Neuronal stem cell (in vitro differentiated cells): ENCODE data around the gene POP5.

Experiments used
- DNase-seq: peaks from one replicate; pipeline ENCODE4 v3.0.0-alpha.2; 2013; ENCODE audit warnings: low spot score
- H2AFZ ChIP-seq: one replicate; pipeline ENCODE4 v1.6.1; 2013; ENCODE audit warnings: mild to moderate bottlenecking, low read length, inconsistent platforms
- H2AK5ac ChIP-seq: 2 replicates; pipeline ENCODE4 v1.6.1; 2013; ENCODE audit warnings: low read depth, mild to moderate bottlenecking, inconsistent platforms, low read length, moderate library complexity, mixed read lengths
- H2BK120ac ChIP-seq: 2 replicates; pipeline ENCODE4 v1.6.1; 2013; ENCODE audit warnings: low read depth, mild to moderate bottlenecking, inconsistent platforms, low read length, moderate library complexity, mixed read lengths
- H2BK12ac ChIP-seq: one replicate; pipeline ENCODE4 v1.6.1; 2013; ENCODE audit warnings: low read length, inconsistent platforms
- H2BK15ac ChIP-seq: 2 replicates; pipeline ENCODE4 v1.6.1; 2013; ENCODE audit warnings: mild to moderate bottlenecking, low read length, inconsistent platforms, mixed read lengths
- H2BK5ac ChIP-seq: one replicate; pipeline ENCODE4 v1.6.1; 2013; ENCODE audit warnings: inconsistent platforms, mild to moderate bottlenecking, low read length, moderate library complexity
- H3K14ac ChIP-seq: one replicate; pipeline ENCODE4 v1.6.1; 2013; ENCODE audit warnings: low read length, inconsistent platforms
- H3K18ac ChIP-seq: 2 replicates; pipeline ENCODE4 v1.6.1; 2013; ENCODE audit warnings: low read length, inconsistent platforms
- H3K23ac ChIP-seq: 2 replicates; pipeline ENCODE4 v1.6.1; 2013; ENCODE audit warnings: low read depth, mild to moderate bottlenecking, mixed read lengths, low read length, inconsistent platforms; ENCODE audit not compliant: poor library complexity
- H3K27ac ChIP-seq: replicated peaks from 3 replicates; pipeline ENCODE4 v1.5.1; 2013; ENCODE audit warnings: low read length, inconsistent platforms
- H3K27me3 ChIP-seq, 3 experiments: 2 replicates each; pipeline ENCODE4 v1.6.1; 2013; ENCODE audit warnings: low read length in 3 of 3, mild to moderate bottlenecking in 2 of 3, inconsistent platforms in 1 of 3, low read depth in 1 of 3, mixed read lengths in 1 of 3, moderate library complexity in 1 of 3; ENCODE audit not compliant: control insufficient read depth in 3 of 3, insufficient read depth in 3 of 3
- H3K36me3 ChIP-seq, 2 donors: replicated peaks in 1 of 2; 2 replicates each; pipeline ENCODE4 v1.6.1; 2013; ENCODE audit warnings: low read length in 2 of 2; ENCODE audit not compliant: control insufficient read depth in 2 of 2, insufficient read depth in 2 of 2
- H3K4ac ChIP-seq: 2 replicates; pipeline ENCODE4 v1.6.1; 2013; ENCODE audit warnings: inconsistent platforms, mild to moderate bottlenecking, low read length, moderate library complexity
- H3K4me1 ChIP-seq, 2 donors: 1 replicate in 1 of 2; 2 replicates in 1 of 2; pipeline ENCODE4 v1.6.1; 2013; ENCODE audit warnings: low read length in 2 of 2, low read depth in 1 of 2; ENCODE audit not compliant: control insufficient read depth in 2 of 2, insufficient read depth in 1 of 2
- H3K4me2 ChIP-seq: one replicate; pipeline ENCODE4 v1.6.1; 2013; ENCODE audit warnings: mild to moderate bottlenecking, low read length, inconsistent platforms; ENCODE audit not compliant: insufficient read depth, poor library complexity, severe bottlenecking
- H3K4me3 ChIP-seq, 2 donors: 2 replicates each; pipeline ENCODE4 v1.5.1; 2013; ENCODE audit warnings: low read length in 2 of 2, mild to moderate bottlenecking in 2 of 2, inconsistent platforms in 1 of 2, moderate library complexity in 1 of 2
- H3K79me1 ChIP-seq: one replicate; pipeline ENCODE4 v1.6.1; 2013; ENCODE audit warnings: low read depth, mild to moderate bottlenecking, inconsistent platforms, low read length, moderate library complexity
- H3K9ac ChIP-seq: one replicate; pipeline ENCODE4 v1.6.1; 2013; ENCODE audit warnings: mild to moderate bottlenecking, low read depth, low read length, inconsistent platforms; ENCODE audit not compliant: poor library complexity
- H3K9me3 ChIP-seq, 2 donors: replicated peaks in 1 of 2; 2 replicates each; pipeline versions ENCODE3 to v1.6.1; 2013; ENCODE audit warnings: low read length in 2 of 2, mild to moderate bottlenecking in 2 of 2, inconsistent platforms in 1 of 2, low read depth in 1 of 2, mixed read lengths in 1 of 2, moderate library complexity in 1 of 2; ENCODE audit not compliant: control insufficient read depth in 2 of 2, insufficient read depth in 1 of 2
- H4K8ac ChIP-seq: one replicate; pipeline ENCODE4 v1.6.1; 2013; ENCODE audit warnings: low read depth, mild to moderate bottlenecking, inconsistent platforms, low read length, moderate library complexity
- H4K91ac ChIP-seq: one replicate; pipeline ENCODE4 v1.6.1; 2013; ENCODE audit warnings: low read length, low read depth, mild to moderate bottlenecking, inconsistent platforms; ENCODE audit not compliant: poor library complexity
- WGBS, 2 donors: extraction: QIAGEN DNeasy Blood & Tissue Kit; methylation state at CpG; one replicate each; pipeline ENCODE4 v1.1.7; 2013; ENCODE audit warnings: missing lambda C conversion rate in 2 of 2, mixed read lengths in 1 of 2; ENCODE audit not compliant: insufficient read length in 2 of 2, insufficient replicate concordance in 1 of 2; ENCODE audit errors: extremely low coverage in 2 of 2; 5-methylcytosine and 5-hydroxymethylcytosine counted together

Gene POP5

GRCh38 chr12:120544691-120545090 lies 36.5 kb downstream of the POP5 start:
- Histone ChIP-seq H3K27ac (no peak overlapping the region), H3K4me3 (no peak overlapping the region), H2BK15ac (no peak overlapping the region), H2BK120ac (no peak overlapping the region), H3K79me1 (peaks cover 3% of the 10 kb centered on the region), H3K4me1 (no peaks in the 10 kb centered on the region), H3K4me2 (no peak overlapping the region), H4K91ac (no peak overlapping the region), H4K8ac (no peak overlapping the region), H2AK5ac (no peak overlapping the region), H3K9ac (no peak overlapping the region), H3K18ac (no peak overlapping the region), H3K36me3 (peaks cover 22 to 79% of the 10 kb centered on the region in 2 donors), H3K27me3 (no peaks in the 10 kb centered on the region), H3K14ac (no peak overlapping the region), H2AFZ (no peak overlapping the region), H3K9me3 (no peaks in the 10 kb centered on the region), H3K4ac (no peak overlapping the region), H3K23ac (no peak overlapping the region), H2BK5ac (no peak overlapping the region), H2BK12ac (no peak overlapping the region)
- 100% methylated on average over 2 of the region's 3 CpGs; no CpG with 5 or more reads in 1 of the 2 donors for WGBS, 2 donors
- DNase-seq = no peak

- H3K27ac ChIP-seq = no peak overlapping the region
- H3K36me3 ChIP-seq = peaks cover 8 to 79% of the 10 kb centered on the region in 2 donors
- no CpG with 5 or more reads among the region's 5 CpGs for WGBS, 2 donors
- H2AFZ ChIP-seq = no peak overlapping the region
- H3K79me1 ChIP-seq = peaks cover 3% of the 10 kb centered on the region
- no peak overlapping the region for H4K91ac ChIP-seq
- no peak overlapping the region for H3K14ac ChIP-seq
- no peak overlapping the region for H3K4me2 ChIP-seq
- no peak for DNase-seq
- no peak overlapping the region for H2BK5ac ChIP-seq
- no peak overlapping the region for H3K18ac ChIP-seq
- no peak overlapping the region for H3K23ac ChIP-seq
- H3K4ac ChIP-seq = no peak overlapping the region
- no peak overlapping the region for H2AK5ac ChIP-seq
- H2BK15ac ChIP-seq = no peak overlapping the region
- no peak overlapping the region for H2BK120ac ChIP-seq
- H3K4me1 ChIP-seq = peaks cover 0 to 6% of the 10 kb centered on the region in 2 donors
- no peak overlapping the region for H3K4me3 ChIP-seq
- H4K8ac ChIP-seq = no peak overlapping the region
- H3K9ac ChIP-seq = no peak overlapping the region
- H3K9me3 ChIP-seq = no peaks in the 10 kb centered on the region
- no peak overlapping the region for H2BK12ac ChIP-seq
- H3K27me3 ChIP-seq = no peaks in the 10 kb centered on the region
Observed at GRCh38 chr12:120542166-120542565, 39.0 kb downstream of the POP5 start.

GRCh38 chr12:120540445-120540844 lies 40.8 kb downstream of the POP5 start:
- H3K4me3 ChIP-seq = no peak overlapping the region
- H2BK120ac ChIP-seq = no peak overlapping the region
- H2BK12ac ChIP-seq = no peak overlapping the region
- H3K23ac ChIP-seq = no peak overlapping the region
- no peak overlapping the region for H3K9ac ChIP-seq
- no peak overlapping the region for H3K4ac ChIP-seq
- no peak for DNase-seq
- H4K91ac ChIP-seq = no peak overlapping the region
- H3K9me3 ChIP-seq = no peaks in the 10 kb centered on the region
- H3K4me2 ChIP-seq = no peak overlapping the region
- H3K27me3 ChIP-seq = no peaks in the 10 kb centered on the region
- WGBS, 2 donors = no CpG with 5 or more reads among the region's 3 CpGs
- H3K14ac ChIP-seq = no peak overlapping the region
- no peak overlapping the region for H4K8ac ChIP-seq
- no peak overlapping the region for H2AK5ac ChIP-seq
- no peak overlapping the region for H2BK15ac ChIP-seq
- H3K79me1 ChIP-seq = peaks cover 4% of the 10 kb centered on the region
- H3K4me1 ChIP-seq = peaks cover 6 to 15% of the 10 kb centered on the region in 2 donors
- no peak overlapping the region for H3K18ac ChIP-seq
- no peak overlapping the region for H2AFZ ChIP-seq
- peaks cover 3 to 82% of the 10 kb centered on the region in 2 donors for H3K36me3 ChIP-seq
- no peak overlapping the region for H3K27ac ChIP-seq
- H2BK5ac ChIP-seq = no peak overlapping the region

GRCh38 chr12:120539303-120539702 lies 41.9 kb downstream of the POP5 start:
- Histone ChIP-seq H3K9me3 (no peaks in the 10 kb centered on the region), H3K4me1 (peaks cover 6 to 19% of the 10 kb centered on the region in 2 donors), H2BK120ac (no peak overlapping the region), H3K4me3 (no peak overlapping the region), H4K8ac (no peak overlapping the region), H2BK5ac (no peak overlapping the region), H3K14ac (no peak overlapping the region), H2AFZ (no peak overlapping the region), H2AK5ac (no peak overlapping the region), H4K91ac (no peak overlapping the region), H2BK15ac (no peak overlapping the region), H3K4me2 (no peak overlapping the region), H3K18ac (no peak overlapping the region), H3K27me3 (no peaks in the 10 kb centered on the region), H3K9ac (no peak overlapping the region), H2BK12ac (no peak overlapping the region), H3K23ac (no peak overlapping the region), H3K36me3 (peaks cover 3 to 76% of the 10 kb centered on the region in 2 donors), H3K4ac (no peak overlapping the region), H3K27ac (no peak overlapping the region), H3K79me1 (peaks cover 11% of the 10 kb centered on the region)
- DNase-seq = no peak
- WGBS, 2 donors = no CpG with 5 or more reads among the region's 1 CpG
